ENCODE measurements around the gene HNRNPLL.

DNA sequence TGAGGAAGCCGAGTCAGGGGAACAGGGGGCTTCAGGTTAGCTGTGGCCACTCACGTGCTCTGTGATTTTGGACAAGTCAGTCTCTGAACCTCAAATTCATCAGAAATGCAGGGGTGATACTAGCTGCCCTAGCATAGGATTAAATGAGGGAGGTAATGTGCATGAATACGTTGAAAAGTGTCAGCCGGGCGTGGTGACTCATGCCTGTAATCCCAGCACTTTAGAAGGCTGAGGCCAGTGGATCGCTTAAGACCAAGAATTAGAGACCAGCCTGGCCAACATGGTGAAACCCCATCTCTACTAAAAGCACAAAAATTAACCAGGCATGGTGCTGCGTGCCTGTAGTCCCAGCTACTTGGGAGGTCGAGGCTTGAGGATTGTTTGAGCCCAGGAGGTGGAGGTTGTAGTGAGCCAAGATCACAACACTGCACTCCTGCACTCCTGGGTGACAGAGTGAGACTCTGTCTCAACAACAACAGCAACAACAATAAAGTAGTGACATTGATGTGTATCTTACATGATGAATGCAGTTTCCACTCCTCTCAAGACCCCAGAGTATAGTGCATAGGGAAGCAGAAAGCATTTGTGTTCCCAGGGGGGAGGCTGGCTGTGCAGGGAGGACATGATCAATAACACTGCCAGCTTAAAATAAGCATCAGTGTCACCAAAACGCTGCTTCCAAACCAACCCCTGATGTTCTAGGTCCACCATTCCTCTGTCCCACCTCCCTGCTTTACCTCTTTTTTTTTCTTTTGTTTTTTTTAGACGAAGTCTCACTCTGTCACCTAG is 68.8 kb downstream of the HNRNPLL start:
- TF ChIP-seq, protein P1, sequence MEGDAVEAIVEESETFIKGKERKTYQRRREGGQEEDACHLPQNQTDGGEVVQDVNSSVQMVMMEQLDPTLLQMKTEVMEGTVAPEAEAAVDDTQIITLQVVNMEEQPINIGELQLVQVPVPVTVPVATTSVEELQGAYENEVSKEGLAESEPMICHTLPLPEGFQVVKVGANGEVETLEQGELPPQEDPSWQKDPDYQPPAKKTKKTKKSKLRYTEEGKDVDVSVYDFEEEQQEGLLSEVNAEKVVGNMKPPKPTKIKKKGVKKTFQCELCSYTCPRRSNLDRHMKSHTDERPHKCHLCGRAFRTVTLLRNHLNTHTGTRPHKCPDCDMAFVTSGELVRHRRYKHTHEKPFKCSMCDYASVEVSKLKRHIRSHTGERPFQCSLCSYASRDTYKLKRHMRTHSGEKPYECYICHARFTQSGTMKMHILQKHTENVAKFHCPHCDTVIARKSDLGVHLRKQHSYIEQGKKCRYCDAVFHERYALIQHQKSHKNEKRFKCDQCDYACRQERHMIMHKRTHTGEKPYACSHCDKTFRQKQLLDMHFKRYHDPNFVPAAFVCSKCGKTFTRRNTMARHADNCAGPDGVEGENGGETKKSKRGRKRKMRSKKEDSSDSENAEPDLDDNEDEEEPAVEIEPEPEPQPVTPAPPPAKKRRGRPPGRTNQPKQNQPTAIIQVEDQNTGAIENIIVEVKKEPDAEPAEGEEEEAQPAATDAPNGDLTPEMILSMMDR (IDR thresholded peaks at IDR 0.05): no peak
- TF ChIP-seq EP300 (IDR thresholded peaks at IDR 0.05): no peak

Measured in gastroesophageal sphincter (tissue), 3 donors.